ENCODE data around the gene DERA. TPM values are rescaled to one million over a fixed set of nuclear protein-coding genes. Genes with fewer than 3 reads are reported as not detected.

DERA gene
- total and polyA plus RNA-seq, 2 of the 13 experiments (the other 11 are each of a cell fraction or from before 2014, with no cell fraction given) = 24.0 to 51.3 TPM

- TF ChIP-seq JUND (CRISPR knock-in tag; IDR thresholded peaks at IDR 0.05) (0 out of 2 replicates have a peak, but pooled peaks have one; percentile 29), ZNF768 (CRISPR knock-in tag; IDR thresholded peaks at IDR 0.05) (0 out of 2 replicates have a peak, but pooled peaks have one; percentile 14), ZNF567 (CRISPR knock-in tag; IDR thresholded peaks at IDR 0.05; ENCODE audit: borderline replicate concordance) (no peak; the same call in 1 of the 2 replicates), SMARCC2 (IDR thresholded peaks at IDR 0.05) (no peak), ZNF367 (CRISPR knock-in tag; IDR thresholded peaks at IDR 0.05; ENCODE audit: borderline replicate concordance) (peak; percentile 36; the same call in 1 of the 2 replicates), HOXA9 (CRISPR knock-in tag; IDR thresholded peaks at IDR 0.05; ENCODE audit: borderline replicate concordance) (no peak), POLR2AphosphoS5 (IDR thresholded peaks at IDR 0.05; ENCODE audit: low read depth, low read length) (peak; percentile 94), MYC (CRISPR knock-in tag; IDR thresholded peaks at IDR 0.05; ENCODE audit: borderline replicate concordance) (peak; percentile 38; the same call in 1 of the 2 replicates), SRSF1 (optimal IDR thresholded peaks at IDR 0.05; ENCODE audit: low read depth, low read length) (no peak), PRMT3 (CRISPR knock-in tag; IDR thresholded peaks at IDR 0.05; ENCODE audit: borderline replicate concordance, low read depth) (peak; percentile 78; the same call in 1 of the 2 replicates), NR2F6 (IDR thresholded peaks at IDR 0.05) (no peak), NR2F6 (CRISPR knock-in tag; IDR thresholded peaks at IDR 0.05) (no peak), NKX3-1 (CRISPR knock-in tag; IDR thresholded peaks at IDR 0.05) (peak; percentile 60; the same call in 1 of the 2 replicates)
- TF ChIP-seq, protein P1, sequence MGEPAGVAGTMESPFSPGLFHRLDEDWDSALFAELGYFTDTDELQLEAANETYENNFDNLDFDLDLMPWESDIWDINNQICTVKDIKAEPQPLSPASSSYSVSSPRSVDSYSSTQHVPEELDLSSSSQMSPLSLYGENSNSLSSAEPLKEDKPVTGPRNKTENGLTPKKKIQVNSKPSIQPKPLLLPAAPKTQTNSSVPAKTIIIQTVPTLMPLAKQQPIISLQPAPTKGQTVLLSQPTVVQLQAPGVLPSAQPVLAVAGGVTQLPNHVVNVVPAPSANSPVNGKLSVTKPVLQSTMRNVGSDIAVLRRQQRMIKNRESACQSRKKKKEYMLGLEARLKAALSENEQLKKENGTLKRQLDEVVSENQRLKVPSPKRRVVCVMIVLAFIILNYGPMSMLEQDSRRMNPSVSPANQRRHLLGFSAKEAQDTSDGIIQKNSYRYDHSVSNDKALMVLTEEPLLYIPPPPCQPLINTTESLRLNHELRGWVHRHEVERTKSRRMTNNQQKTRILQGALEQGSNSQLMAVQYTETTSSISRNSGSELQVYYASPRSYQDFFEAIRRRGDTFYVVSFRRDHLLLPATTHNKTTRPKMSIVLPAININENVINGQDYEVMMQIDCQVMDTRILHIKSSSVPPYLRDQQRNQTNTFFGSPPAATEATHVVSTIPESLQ (CRISPR knock-in tag; conservative IDR thresholded peaks at IDR 0.05) = no peak
- TF ChIP-seq, protein P2, sequence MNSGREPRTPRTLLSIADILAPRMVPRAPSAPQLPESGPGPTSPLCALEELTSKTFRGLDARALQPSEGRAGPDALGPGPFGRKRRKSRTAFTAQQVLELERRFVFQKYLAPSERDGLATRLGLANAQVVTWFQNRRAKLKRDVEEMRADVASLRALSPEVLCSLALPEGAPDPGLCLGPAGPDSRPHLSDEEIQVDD (CRISPR knock-in tag; IDR thresholded peaks at IDR 0.05; ENCODE audit: borderline replicate concordance) = 0 out of 2 replicates have a peak, but pooled peaks have one; percentile 60
- TF ChIP-seq, protein P3, sequence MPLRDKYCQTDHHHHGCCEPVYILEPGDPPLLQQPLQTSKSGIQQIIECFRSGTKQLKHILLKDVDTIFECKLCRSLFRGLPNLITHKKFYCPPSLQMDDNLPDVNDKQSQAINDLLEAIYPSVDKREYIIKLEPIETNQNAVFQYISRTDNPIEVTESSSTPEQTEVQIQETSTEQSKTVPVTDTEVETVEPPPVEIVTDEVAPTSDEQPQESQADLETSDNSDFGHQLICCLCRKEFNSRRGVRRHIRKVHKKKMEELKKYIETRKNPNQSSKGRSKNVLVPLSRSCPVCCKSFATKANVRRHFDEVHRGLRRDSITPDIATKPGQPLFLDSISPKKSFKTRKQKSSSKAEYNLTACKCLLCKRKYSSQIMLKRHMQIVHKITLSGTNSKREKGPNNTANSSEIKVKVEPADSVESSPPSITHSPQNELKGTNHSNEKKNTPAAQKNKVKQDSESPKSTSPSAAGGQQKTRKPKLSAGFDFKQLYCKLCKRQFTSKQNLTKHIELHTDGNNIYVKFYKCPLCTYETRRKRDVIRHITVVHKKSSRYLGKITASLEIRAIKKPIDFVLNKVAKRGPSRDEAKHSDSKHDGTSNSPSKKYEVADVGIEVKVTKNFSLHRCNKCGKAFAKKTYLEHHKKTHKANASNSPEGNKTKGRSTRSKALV (CRISPR knock-in tag; IDR thresholded peaks at IDR 0.05) = no peak; the same call in none of the 2 replicates
- TF ChIP-seq, protein P4, sequence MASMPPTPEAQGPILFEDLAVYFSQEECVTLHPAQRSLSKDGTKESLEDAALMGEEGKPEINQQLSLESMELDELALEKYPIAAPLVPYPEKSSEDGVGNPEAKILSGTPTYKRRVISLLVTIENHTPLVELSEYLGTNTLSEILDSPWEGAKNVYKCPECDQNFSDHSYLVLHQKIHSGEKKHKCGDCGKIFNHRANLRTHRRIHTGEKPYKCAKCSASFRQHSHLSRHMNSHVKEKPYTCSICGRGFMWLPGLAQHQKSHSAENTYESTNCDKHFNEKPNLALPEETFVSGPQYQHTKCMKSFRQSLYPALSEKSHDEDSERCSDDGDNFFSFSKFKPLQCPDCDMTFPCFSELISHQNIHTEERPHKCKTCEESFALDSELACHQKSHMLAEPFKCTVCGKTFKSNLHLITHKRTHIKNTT (CRISPR knock-in tag; IDR thresholded peaks at IDR 0.05) = no peak
- TF ChIP-seq, protein P5, sequence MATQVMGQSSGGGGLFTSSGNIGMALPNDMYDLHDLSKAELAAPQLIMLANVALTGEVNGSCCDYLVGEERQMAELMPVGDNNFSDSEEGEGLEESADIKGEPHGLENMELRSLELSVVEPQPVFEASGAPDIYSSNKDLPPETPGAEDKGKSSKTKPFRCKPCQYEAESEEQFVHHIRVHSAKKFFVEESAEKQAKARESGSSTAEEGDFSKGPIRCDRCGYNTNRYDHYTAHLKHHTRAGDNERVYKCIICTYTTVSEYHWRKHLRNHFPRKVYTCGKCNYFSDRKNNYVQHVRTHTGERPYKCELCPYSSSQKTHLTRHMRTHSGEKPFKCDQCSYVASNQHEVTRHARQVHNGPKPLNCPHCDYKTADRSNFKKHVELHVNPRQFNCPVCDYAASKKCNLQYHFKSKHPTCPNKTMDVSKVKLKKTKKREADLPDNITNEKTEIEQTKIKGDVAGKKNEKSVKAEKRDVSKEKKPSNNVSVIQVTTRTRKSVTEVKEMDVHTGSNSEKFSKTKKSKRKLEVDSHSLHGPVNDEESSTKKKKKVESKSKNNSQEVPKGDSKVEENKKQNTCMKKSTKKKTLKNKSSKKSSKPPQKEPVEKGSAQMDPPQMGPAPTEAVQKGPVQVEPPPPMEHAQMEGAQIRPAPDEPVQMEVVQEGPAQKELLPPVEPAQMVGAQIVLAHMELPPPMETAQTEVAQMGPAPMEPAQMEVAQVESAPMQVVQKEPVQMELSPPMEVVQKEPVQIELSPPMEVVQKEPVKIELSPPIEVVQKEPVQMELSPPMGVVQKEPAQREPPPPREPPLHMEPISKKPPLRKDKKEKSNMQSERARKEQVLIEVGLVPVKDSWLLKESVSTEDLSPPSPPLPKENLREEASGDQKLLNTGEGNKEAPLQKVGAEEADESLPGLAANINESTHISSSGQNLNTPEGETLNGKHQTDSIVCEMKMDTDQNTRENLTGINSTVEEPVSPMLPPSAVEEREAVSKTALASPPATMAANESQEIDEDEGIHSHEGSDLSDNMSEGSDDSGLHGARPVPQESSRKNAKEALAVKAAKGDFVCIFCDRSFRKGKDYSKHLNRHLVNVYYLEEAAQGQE (IDR thresholded peaks at IDR 0.05; ENCODE audit: borderline replicate concordance in 1 of 2, low read depth in 1 of 2, low read length in 2 of 2) = peak in 1 of 2 experiments; percentile 49; a peak in 1 of 4 replicates
Observed at GRCh38 chr12:15882118-15882971, 28.8 kb upstream of the DERA start, which contains the start of gene STRAP (continued).

Measured in HepG2 (cell line).